Upper lobe of left lung (tissue), 4 donors: ENCODE results near the gene RPLP2.

ENCODE experiments used
- EP300 ChIP-seq, 4 donors: sonication (generic); formaldehyde crosslinking; IDR thresholded peaks; one replicate each; pipeline ENCODE4 v1.5.1; 2017; ENCODE audit warnings: antibody characterized with exemption in 4 of 4, control low read depth in 2 of 4
- POLR2A ChIP-seq, 4 donors: fragments of 450-650 bp; IDR thresholded peaks; one replicate each; pipeline ENCODE4 v1.5.1; 2016 to 2017; ENCODE audit warnings: antibody characterized with exemption in 4 of 4, mild to moderate bottlenecking in 2 of 4
- POLR2AphosphoS5 ChIP-seq, 2 donors: sonication (generic); formaldehyde crosslinking; IDR thresholded peaks; one replicate each; pipeline ENCODE4 v1.5.1; 2017; ENCODE audit warnings: antibody characterized with exemption in 2 of 2

- TF ChIP-seq EP300 (IDR thresholded peaks at IDR 0.05) (no peak), POLR2AphosphoS5 (IDR thresholded peaks at IDR 0.05) (no peak), POLR2A (IDR thresholded peaks at IDR 0.05) (no peak)
Measured at GRCh38 chr11:852762-853161, 43.0 kb downstream of the RPLP2 start.
